ENCODE results near the gene NT5DC1.

NT5DC1 gene

GRCh38 chr6:116246089-116246488, 145.4 kb downstream of the NT5DC1 start:
- no peak for DNase-seq (ENCODE audit: low read depth)

- no peak for DNase-seq (ENCODE audit: low read depth)
Measured at GRCh38 chr6:116247285-116247684, 146.6 kb downstream of the NT5DC1 start.

- no peak for DNase-seq (ENCODE audit: low read depth)
Measured at GRCh38 chr6:116248577-116248976, 147.9 kb downstream of the NT5DC1 start.

GRCh38 chr6:116251568-116252384, 151.1 kb downstream of the NT5DC1 start:
- no peak for DNase-seq (ENCODE audit: low read depth)

- DNase-seq (ENCODE audit: low read depth) = no peak
Measured at GRCh38 chr6:116253188-116253504, 152.5 kb downstream of the NT5DC1 start.

GRCh38 chr6:116253505-116254296, 153.0 kb downstream of the NT5DC1 start, which contains the start of gene TSPYL4:
Gene TSPYL4 (minus strand): TSS chr6:116254075. CDS start chr6:116254008, 67 bp downstream.
- DNase-seq (ENCODE audit: low read depth) = peak; percentile 81

- DNase-seq (ENCODE audit: low read depth) = no peak
Measured at GRCh38 chr6:116254297-116255056, 153.8 kb downstream of the NT5DC1 start.

GRCh38 chr6:116255246-116255800, 154.7 kb downstream of the NT5DC1 start:
- DNase-seq (ENCODE audit: low read depth) = no peak

- no peak for DNase-seq (ENCODE audit: low read depth)
Measured at GRCh38 chr6:116256694-116257093, 156.0 kb downstream of the NT5DC1 start.

GRCh38 chr6:116258520-116258919, 157.9 kb downstream of the NT5DC1 start:
- DNase-seq (ENCODE audit: low read depth) = no peak

GRCh38 chr6:116263353-116263752, 162.7 kb downstream of the NT5DC1 start:
- no peak for DNase-seq (ENCODE audit: low read depth)

GRCh38 chr6:116265041-116265829, 164.6 kb downstream of the NT5DC1 start:
- no peak for DNase-seq (ENCODE audit: low read depth)

- no peak for DNase-seq (ENCODE audit: low read depth)
Measured at GRCh38 chr6:116266803-116267202, 166.2 kb downstream of the NT5DC1 start.

GRCh38 chr6:116267836-116268588, 167.4 kb downstream of the NT5DC1 start:
- DNase-seq (ENCODE audit: low read depth) = no peak

- no peak for DNase-seq (ENCODE audit: low read depth)
Measured at GRCh38 chr6:116268589-116269293, 168.1 kb downstream of the NT5DC1 start.

- DNase-seq (ENCODE audit: low read depth) = no peak
Measured at GRCh38 chr6:116271149-116271708, 170.6 kb downstream of the NT5DC1 start.

- no peak for DNase-seq (ENCODE audit: low read depth)
Measured at GRCh38 chr6:116277124-116277523, 176.5 kb downstream of the NT5DC1 start.

GRCh38 chr6:116278481-116278829, 177.8 kb downstream of the NT5DC1 start:
- no peak for DNase-seq (ENCODE audit: low read depth)

- DNase-seq (ENCODE audit: low read depth) = no peak
Measured at GRCh38 chr6:116278854-116279231, 178.2 kb downstream of the NT5DC1 start.
